Naive thymus-derived CD8-positive, alpha-beta T cell (primary cell): ENCODE results near the gene CORO7. TPM values are rescaled to one million over a fixed set of nuclear protein-coding genes. Genes with fewer than 3 reads are reported as not detected.
"Not testable (repeated sequence)": the region's sequence is repeated elsewhere in the genome, so short reads cannot be mapped to it uniquely, and the experiment has no call there.

Experiments used
- ATAC-seq, 2 donors: fragments of 150-1000 bp; cut with Tn5 transposase in 1 of 2; sonication (Bioruptor Pico), chemical (Tn5 transposase) in 1 of 2; 1 replicate in 1 of 2; 2 replicates in 1 of 2; pipeline ENCODE4 v1.10.0; 2021; ENCODE audit warnings: mild to moderate bottlenecking in 2 of 2, moderate library complexity in 2 of 2
- POLR2A ChIA-PET: fragments of 350-600 bp; sonication (Branson Sonifier 250); formaldehyde crosslinking; loops from one replicate; lab custom pipeline; 2021; ENCODE audit warnings: antibody characterized with exemption; lab: Charles Lee
- DNase-seq, 10 donors: peaks; one replicate each; pipeline versions ENCODE4 v3.0.0 to v3.0.0-alpha.2; 2020 to 2022
- H3K27ac Mint-ChIP-seq, 10 donors: one replicate each; pipeline ENCODE4 v1.8.0; 2020 to 2022; ENCODE audit warnings: mild to moderate bottlenecking in 10 of 10, mixed read lengths in 10 of 10, moderate library complexity in 4 of 10, inconsistent platforms in 1 of 10
- H3K27me3 Mint-ChIP-seq, 5 donors: one replicate each; pipeline ENCODE4 v1.8.0; 2021 to 2022; ENCODE audit warnings: mixed read lengths in 5 of 5
- H3K36me3 Mint-ChIP-seq, 3 donors: one replicate each; pipeline ENCODE4 v1.8.0; 2020 to 2022; ENCODE audit warnings: mixed read lengths in 3 of 3, mild to moderate bottlenecking in 2 of 3, inconsistent platforms in 1 of 3
- H3K4me1 Mint-ChIP-seq, 4 donors: one replicate each; pipeline ENCODE4 v1.8.0; 2021 to 2022; ENCODE audit warnings: mixed read lengths in 4 of 4
- H3K4me3 Mint-ChIP-seq, 10 donors: one replicate each; pipeline ENCODE4 v1.8.0; 2020 to 2022; ENCODE audit warnings: mild to moderate bottlenecking in 10 of 10, mixed read lengths in 10 of 10, moderate library complexity in 6 of 10, inconsistent platforms in 1 of 10
- H3K9me3 Mint-ChIP-seq, 9 donors: one replicate each; pipeline ENCODE4 v1.8.0; 2020 to 2022; ENCODE audit warnings: mixed read lengths in 9 of 9, mild to moderate bottlenecking in 3 of 9, inconsistent platforms in 1 of 9, moderate library complexity in 1 of 9
- polyA plus RNA-seq, 3 donors: library from polyadenylated mRNA; unstranded; fragments of 300-500 nt; fragmentation: Illumina TruSeq; gene quantifications; one replicate each; pipeline ENCODE4 v1.2.3, GENCODE V29; 2021
- total RNA-seq, 8 experiments: library from RNA in 2 of 8; stranded (reverse) in 2 of 8; gene quantifications; one replicate each; pipeline ENCODE4 v1.2.3 and lab custom pipeline; 2021 to 2026

Gene CORO7
- total and polyA plus RNA-seq, 5 experiments from 2014 or later = 44.6 to 169 (median 79.9) TPM

DNA sequence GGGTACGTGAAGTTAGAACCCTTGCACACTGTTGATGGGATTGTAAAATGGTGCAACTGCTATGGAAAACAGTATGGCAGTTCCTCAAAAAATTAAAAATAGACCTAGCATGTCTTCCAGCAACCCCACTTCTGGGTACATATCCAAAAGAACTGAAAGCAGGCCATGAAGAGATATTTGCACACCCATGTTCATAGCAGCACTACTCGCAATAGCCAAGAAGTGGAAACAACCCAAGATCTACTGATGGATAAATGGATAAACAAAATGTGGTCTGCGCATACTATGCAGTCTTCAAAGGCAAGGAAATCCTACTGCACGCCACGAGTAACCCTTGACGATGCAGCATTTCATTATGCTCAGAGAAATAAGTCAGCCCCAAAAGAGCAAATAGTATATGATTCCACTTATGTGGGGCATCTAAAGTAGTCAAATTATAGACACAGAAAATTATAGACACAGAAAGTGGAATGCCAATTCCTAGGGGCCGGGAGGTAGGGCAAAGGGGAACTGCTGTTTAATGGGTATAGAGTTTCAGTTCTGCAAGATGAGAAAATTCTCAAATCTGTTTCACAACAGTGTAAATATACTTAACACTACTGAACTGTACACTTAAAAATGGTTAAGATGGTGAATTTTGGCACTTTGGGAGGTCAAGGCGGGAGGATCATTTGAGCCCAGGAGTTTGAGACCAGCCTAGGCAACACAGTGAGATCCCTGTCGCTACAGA lies 17.2 kb downstream of the CORO7 start:
- peaks cover 4 to 82% (median 9%) of the 10 kb centered on the region in 3 donors for H3K36me3 Mint-ChIP-seq
- ATAC-seq (no peak), DNase-seq (no peak)
- peaks cover 14 to 39% (median 26%) of the 10 kb centered on the region in 4 donors for H3K4me1 Mint-ChIP-seq
- no peaks in the 10 kb centered on the region for H3K27me3 Mint-ChIP-seq
- no peaks in the 10 kb centered on the region for H3K9me3 Mint-ChIP-seq
- peak overlapping the region in 4 of 10 donors; percentile 24 to 97 (median 38) for H3K27ac Mint-ChIP-seq
- H3K4me3 Mint-ChIP-seq = no peak overlapping the region
- POLR2A ChIA-PET = no interaction called here

DNA sequence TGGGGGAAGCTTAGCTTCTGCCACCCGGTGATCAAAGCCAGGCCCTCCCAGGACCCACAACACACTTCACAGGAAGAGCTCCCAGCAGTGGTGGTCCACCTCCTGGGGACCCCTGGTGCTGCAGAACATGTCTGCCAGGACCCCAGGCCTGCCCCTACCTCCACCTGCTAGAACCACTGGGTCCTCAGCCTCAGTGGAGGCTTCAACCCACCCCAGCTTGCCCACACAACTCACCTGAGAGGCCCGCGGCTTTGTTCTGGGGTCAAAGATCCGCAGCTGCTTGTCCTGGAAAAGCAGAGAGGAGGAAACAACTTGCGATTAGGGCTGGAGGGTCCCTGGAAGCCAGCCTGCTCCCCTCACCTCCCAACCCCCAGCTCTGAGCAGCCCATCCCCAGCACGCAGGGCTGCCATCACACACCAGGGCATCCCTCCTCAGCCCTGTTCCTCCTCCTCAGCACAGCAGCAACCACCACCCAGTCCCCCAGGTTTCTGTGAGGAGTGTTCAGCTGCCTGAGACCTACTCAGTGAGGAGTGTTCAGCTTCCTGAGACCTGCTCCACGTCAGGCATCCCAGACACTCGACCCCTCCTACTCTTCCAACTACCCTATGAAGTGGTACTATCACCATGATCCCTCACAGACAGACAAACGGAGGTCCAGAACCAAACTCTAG lies 21.2 kb downstream of the CORO7 start:
- Mint-ChIP-seq H3K4me1 (peaks cover 13 to 32% (median 21%) of the 10 kb centered on the region in 4 donors), H3K9me3 (no peaks in the 10 kb centered on the region), H3K27ac (peak overlapping the region in 7 of 10 donors; percentile 14 to 91 (median 48)), H3K36me3 (peaks cover 4 to 69% (median 7%) of the 10 kb centered on the region in 3 donors), H3K27me3 (no peaks in the 10 kb centered on the region), H3K4me3 (peak overlapping the region in 2 of 10 donors; percentile 45 to 71)
- POLR2A ChIA-PET = interaction anchor here (0.7 to 1.2 kb wide), 2 partner anchors 10 to 25 kb away, joined by 3 to 4 read pairs; no protein-coding TSS in a partner anchor
- no peak for DNase-seq
- no peak for ATAC-seq

DNA sequence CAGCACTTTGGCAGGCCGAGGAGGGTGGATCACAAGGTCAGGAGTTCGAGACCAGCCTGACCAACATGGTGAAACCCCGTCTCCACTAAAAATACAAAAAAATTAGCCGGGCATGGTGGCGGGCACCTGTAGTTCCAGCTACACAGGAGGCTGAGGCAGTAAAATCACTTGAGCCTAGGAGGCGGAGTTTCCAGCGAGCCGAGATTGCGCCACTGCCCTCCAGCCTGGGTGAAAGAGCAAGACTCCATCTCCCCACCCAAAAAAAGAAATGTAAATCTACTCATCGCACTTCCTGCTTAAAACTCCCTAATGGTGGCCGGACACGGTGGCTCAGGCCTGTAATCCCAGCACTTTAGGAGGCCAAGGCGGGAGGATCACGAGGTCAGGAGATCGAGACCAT lies 22.5 kb downstream of the CORO7 start:
- ATAC-seq, POLR2A ChIA-PET, DNase-seq, H3K9me3 Mint-ChIP-seq, H3K27me3 Mint-ChIP-seq: not testable (repeated sequence)
- H3K27ac Mint-ChIP-seq = peak overlapping the region in 2 of 10 donors; percentile 51 to 79
- peaks cover 4 to 63% (median 5%) of the 10 kb centered on the region in 3 donors for H3K36me3 Mint-ChIP-seq
- H3K4me1 Mint-ChIP-seq = peaks cover 5 to 19% (median 14%) of the 10 kb centered on the region in 4 donors
- peak overlapping the region in 1 of 10 donors; percentile 41 for H3K4me3 Mint-ChIP-seq

GRCh38 chr16:4393240-4393600 lies 23.2 kb downstream of the CORO7 start:
- POLR2A ChIA-PET = no interaction called here
- peaks cover 4 to 61% (median 5%) of the 10 kb centered on the region in 3 donors for H3K36me3 Mint-ChIP-seq
- H3K27ac Mint-ChIP-seq = no peak overlapping the region
- ATAC-seq (no peak), DNase-seq (no peak)
- H3K27me3 Mint-ChIP-seq = no peaks in the 10 kb centered on the region
- H3K9me3 Mint-ChIP-seq = no peaks in the 10 kb centered on the region
- no peak overlapping the region for H3K4me3 Mint-ChIP-seq
- peaks cover 5 to 19% (median 14%) of the 10 kb centered on the region in 4 donors for H3K4me1 Mint-ChIP-seq

- Mint-ChIP-seq H3K36me3 (peaks cover 4 to 59% (median 5%) of the 10 kb centered on the region in 3 donors), H3K4me1 (peaks cover 5 to 19% (median 14%) of the 10 kb centered on the region in 4 donors), H3K27me3 (no peaks in the 10 kb centered on the region), H3K4me3 (peak overlapping the region in 1 of 10 donors; percentile 48), H3K27ac (peak overlapping the region in 2 of 10 donors; percentile 14 to 71), H3K9me3 (no peaks in the 10 kb centered on the region)
- no peak for DNase-seq
- ATAC-seq = peak; percentile 10 to 11
- POLR2A ChIA-PET = interaction anchor here (0.6 kb wide), 1 partner anchor 96 kb away, joined by 4 read pairs; no protein-coding TSS in a partner anchor
These were observed 23.8 kb downstream of the CORO7 start for GRCh38 chr16:4392382-4393239.

- no peaks in the 10 kb centered on the region for H3K27me3 Mint-ChIP-seq
- DNase-seq = peak in 2 of 10 donors; percentile 30 to 43
- H3K9me3 Mint-ChIP-seq = no peaks in the 10 kb centered on the region
- ATAC-seq = peak; percentile 46 to 61
- peak overlapping the region in 5 of 10 donors; percentile 17 to 66 (median 43) for H3K27ac Mint-ChIP-seq
- H3K36me3 Mint-ChIP-seq = peaks cover 4 to 59% (median 5%) of the 10 kb centered on the region in 3 donors
- POLR2A ChIA-PET = interaction anchor here (0.7 kb wide), 1 partner anchor 10 kb away, joined by 3 read pairs; no protein-coding TSS in a partner anchor
- H3K4me3 Mint-ChIP-seq = no peak overlapping the region
- H3K4me1 Mint-ChIP-seq = peaks cover 5 to 19% (median 13%) of the 10 kb centered on the region in 4 donors
These were observed 24.6 kb downstream of the CORO7 start for GRCh38 chr16:4391631-4392381.

DNA sequence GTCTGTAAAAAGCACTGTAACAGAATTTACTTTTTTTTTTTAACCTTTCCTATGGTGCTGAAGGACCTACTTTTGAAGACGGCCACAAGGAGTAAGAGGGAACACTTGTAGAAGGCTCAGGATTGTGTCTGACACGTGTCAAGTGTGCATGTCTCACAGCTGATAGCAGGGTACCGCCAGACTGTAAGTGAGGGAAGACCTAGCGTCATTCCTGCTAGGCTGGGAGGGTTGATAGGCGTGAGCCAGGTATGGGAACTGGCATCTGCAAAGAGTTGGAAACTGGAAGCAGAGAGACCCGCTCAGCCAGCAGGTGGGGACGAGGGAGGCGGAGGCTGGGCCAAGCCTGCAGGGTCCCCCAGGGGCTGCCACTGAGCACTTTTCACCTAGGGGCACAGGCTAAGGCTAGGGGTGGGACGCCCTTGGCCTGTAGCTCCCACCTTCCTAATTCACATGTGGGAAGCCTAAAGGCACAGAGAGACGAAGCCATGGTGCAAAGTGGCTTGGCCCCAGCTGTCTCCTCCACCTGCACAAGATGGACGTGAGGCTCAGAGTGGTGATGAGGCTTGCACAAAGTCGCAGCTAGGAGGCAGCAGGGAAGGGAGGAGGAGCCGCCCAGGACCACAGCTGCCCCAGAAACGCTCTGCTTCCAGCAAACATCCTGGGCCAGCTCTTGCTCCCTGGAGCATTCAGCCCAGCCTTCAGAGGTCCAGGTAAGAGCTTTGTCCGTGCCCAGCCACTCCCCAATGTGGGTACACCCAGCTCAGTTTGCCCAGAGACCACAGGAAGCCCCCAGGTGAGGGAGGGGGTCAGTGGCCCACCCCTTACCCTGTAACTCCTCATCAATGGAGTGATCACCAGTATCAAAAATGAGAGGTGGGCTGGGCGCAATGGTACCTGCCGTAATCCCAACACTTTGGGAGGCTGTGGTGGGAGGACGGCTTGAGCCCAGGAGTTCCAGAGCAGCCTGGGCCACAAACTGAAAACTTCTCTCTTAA lies 25.8 kb downstream of the CORO7 start:
- ATAC-seq (no peak), DNase-seq (no peak)
- POLR2A ChIA-PET = interaction anchor here (0.7 kb wide), 1 partner anchor 12 kb away, joined by 4 read pairs; no protein-coding TSS in a partner anchor
- Mint-ChIP-seq H3K4me3 (peak overlapping the region in 2 of 10 donors; percentile 6 to 51), H3K36me3 (peaks cover 2 to 58% (median 4%) of the 10 kb centered on the region in 3 donors), H3K27ac (peak overlapping the region in 4 of 10 donors; percentile 40 to 67 (median 60)), H3K9me3 (no peaks in the 10 kb centered on the region), H3K4me1 (peaks cover 5 to 16% (median 12%) of the 10 kb centered on the region in 4 donors), H3K27me3 (no peaks in the 10 kb centered on the region)

- DNase-seq (no peak), ATAC-seq (no peak)
- peaks cover 4 to 16% (median 9%) of the 10 kb centered on the region in 4 donors for H3K4me1 Mint-ChIP-seq
- H3K27ac Mint-ChIP-seq = peak overlapping the region in 2 of 10 donors; percentile 37 to 75
- peaks cover 0 to 53% (median under 1%) of the 10 kb centered on the region in 3 donors for H3K36me3 Mint-ChIP-seq
- POLR2A ChIA-PET = interaction anchor here (0.7 to 1.1 kb wide), 2 partner anchors 13 to 116 kb away, joined by 3 to 4 read pairs; partner anchors contain the start of gene TFAP4
- no peaks in the 10 kb centered on the region for H3K27me3 Mint-ChIP-seq
- no peak overlapping the region for H3K4me3 Mint-ChIP-seq
- no peaks in the 10 kb centered on the region for H3K9me3 Mint-ChIP-seq
These were observed 27.1 kb downstream of the CORO7 start for GRCh38 chr16:4389051-4389955.

DNA sequence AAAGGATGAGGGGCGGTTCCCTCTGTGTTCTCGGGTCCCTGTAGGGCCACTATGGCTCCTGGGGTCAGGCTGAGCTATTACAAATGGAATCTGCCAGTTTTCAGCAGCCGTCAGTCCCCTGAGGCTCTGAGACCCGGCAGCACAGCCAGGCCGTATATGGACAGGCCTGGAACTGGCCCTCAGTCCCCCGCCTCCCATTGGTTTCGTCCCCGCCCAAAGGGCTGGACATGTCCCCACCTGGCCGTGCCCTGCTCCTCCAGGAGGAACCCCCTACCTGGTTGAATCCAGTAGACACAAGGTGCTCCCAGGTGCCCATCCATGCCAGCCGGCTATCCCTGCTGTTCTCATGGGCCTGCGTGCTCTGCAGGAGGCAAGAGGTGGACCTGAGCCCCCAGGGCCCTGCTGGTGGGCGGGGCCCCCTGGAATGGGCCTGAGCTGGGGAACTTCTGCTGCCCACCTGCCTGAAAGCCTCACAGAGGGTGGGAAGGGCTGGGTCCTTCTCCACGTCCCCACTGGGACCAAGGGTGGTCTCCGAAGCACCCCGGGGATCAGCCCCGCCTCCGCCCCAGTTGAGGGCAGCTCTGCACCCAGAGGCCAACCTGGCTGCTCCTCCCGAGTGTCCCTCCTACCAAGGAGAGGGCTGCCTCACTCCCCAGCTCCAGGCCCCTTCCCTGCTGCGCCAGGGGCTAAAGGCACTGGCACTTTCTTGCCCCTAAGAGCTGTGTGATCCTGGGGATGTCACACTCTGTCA lies 27.9 kb downstream of the CORO7 start:
- POLR2A ChIA-PET = interaction anchor here (1.1 kb wide), 1 partner anchor 115 kb away, joined by 3 read pairs; the partner anchor contains the start of gene TFAP4
- Mint-ChIP-seq H3K4me3 (no peak overlapping the region), H3K27ac (peak overlapping the region in 2 of 10 donors; percentile 18 to 75), H3K36me3 (peaks cover 0 to 46% (median 0%) of the 10 kb centered on the region in 3 donors), H3K27me3 (no peaks in the 10 kb centered on the region), H3K4me1 (peaks cover 4 to 18% (median 9%) of the 10 kb centered on the region in 4 donors), H3K9me3 (no peaks in the 10 kb centered on the region)
- DNase-seq (no peak), ATAC-seq (no peak)
